ENCODE data around the gene CDH4.
"Not testable (repeated sequence)": the region's sequence is repeated elsewhere in the genome, so short reads cannot be mapped to it uniquely, and the experiment has no call there.

CDH4 gene

DNA sequence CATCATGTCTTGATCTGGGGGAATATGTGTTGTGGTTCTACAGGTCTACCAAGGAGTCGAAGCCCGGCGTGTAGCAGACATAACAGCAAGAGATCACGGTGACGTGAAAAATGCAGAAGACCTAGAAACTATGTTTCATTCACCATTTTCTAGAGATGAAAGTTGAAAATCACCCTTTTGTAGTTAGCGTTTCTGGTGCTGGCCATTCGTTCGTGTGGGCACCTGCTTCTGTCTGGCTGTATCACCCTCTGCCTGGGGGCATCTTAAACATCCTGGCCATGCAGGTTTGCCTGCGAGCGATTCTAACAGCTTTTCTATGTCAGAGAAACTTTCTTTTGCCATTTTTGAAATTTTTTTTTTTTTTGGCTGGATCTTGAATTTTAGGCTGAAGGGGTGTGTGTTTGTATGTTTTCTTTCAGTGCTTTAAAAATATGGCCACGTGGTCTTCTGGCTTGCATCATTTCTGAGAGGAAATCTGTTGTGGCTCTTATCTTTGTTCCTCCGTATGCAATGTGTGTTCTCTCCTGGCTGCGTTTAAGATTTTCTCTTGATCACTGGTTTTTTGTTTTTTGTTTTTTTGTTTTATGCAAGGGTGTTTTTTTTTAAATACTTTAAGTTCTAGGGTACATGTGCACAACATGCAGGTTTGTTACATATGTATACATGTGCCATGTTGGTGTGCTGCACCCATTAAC, 226.7 kb downstream of the CDH4 start:
- Histone ChIP-seq H3K4me2 (ENCODE audit: low read depth, low read length, poor library complexity, severe bottlenecking) (no peak overlapping the region), H3K9me3 (ENCODE audit: insufficient read depth, low read length) (no peaks in the 10 kb centered on the region), H3F3A (ENCODE audit: insufficient read depth) (no peaks in the 10 kb centered on the region), H3K27ac (ENCODE audit: low read depth, low read length) (no peak overlapping the region), H3K9me2 (replicated peaks; ENCODE audit: insufficient read depth, low read length) (no peaks in the 10 kb centered on the region), H3K9ac (ENCODE audit: low read length) (no peak overlapping the region), H3K4me3 (ENCODE audit: insufficient read depth, low read length, poor library complexity, severe bottlenecking) (no peak overlapping the region), H3K36me3 (ENCODE audit: low read length) (no peaks in the 10 kb centered on the region), H2AFZ (ENCODE audit: low read depth, low read length, severe bottlenecking) (no peak overlapping the region), H3K79me2 (ENCODE audit: insufficient read depth, low read length) (no peaks in the 10 kb centered on the region), H4K20me1 (ENCODE audit: low read depth, low read length) (no peaks in the 10 kb centered on the region), H3K27me3 (ENCODE audit: low read length) (no peaks in the 10 kb centered on the region)
- no peak for TF ChIP-seq EZH2phosphoT487 (conservative IDR thresholded peaks at IDR 0.05; ENCODE audit: low read length)
- no peak for TF ChIP-seq CTCF (IDR thresholded peaks at IDR 0.05; ENCODE audit: insufficient read depth, low read length, poor library complexity, severe bottlenecking)

- not testable (repeated sequence) for H3K27me3 ChIP-seq (ENCODE audit: low read length); H3K79me2 ChIP-seq (ENCODE audit: insufficient read depth, low read length)
These were observed 227.4 kb downstream of the CDH4 start for GRCh38 chr20:61479433-61479832.

GRCh38 chr20:61480158-61480825, 228.2 kb downstream of the CDH4 start:
- Histone ChIP-seq H3K9me2 (replicated peaks; ENCODE audit: insufficient read depth, low read length) (no peaks in the 10 kb centered on the region), H3F3A (ENCODE audit: insufficient read depth) (no peaks in the 10 kb centered on the region), H3K4me2 (ENCODE audit: low read depth, low read length, poor library complexity, severe bottlenecking) (no peak overlapping the region), H2AFZ (ENCODE audit: low read depth, low read length, severe bottlenecking) (no peak overlapping the region), H3K27me3 (ENCODE audit: low read length) (no peaks in the 10 kb centered on the region), H4K20me1 (ENCODE audit: low read depth, low read length) (no peaks in the 10 kb centered on the region), H3K9ac (ENCODE audit: low read length) (no peak overlapping the region), H3K79me2 (ENCODE audit: insufficient read depth, low read length) (no peaks in the 10 kb centered on the region), H3K9me3 (ENCODE audit: insufficient read depth, low read length) (no peaks in the 10 kb centered on the region), H3K36me3 (ENCODE audit: low read length) (no peaks in the 10 kb centered on the region), H3K27ac (ENCODE audit: low read depth, low read length) (no peak overlapping the region), H3K4me3 (ENCODE audit: insufficient read depth, low read length, poor library complexity, severe bottlenecking) (no peak overlapping the region)
- no peak for TF ChIP-seq EZH2phosphoT487 (conservative IDR thresholded peaks at IDR 0.05; ENCODE audit: low read length)
- no peak for TF ChIP-seq CTCF (IDR thresholded peaks at IDR 0.05; ENCODE audit: insufficient read depth, low read length, poor library complexity, severe bottlenecking)

More at GRCh38 chr20:61479433-61479832, 227.4 kb downstream of the CDH4 start:
- H3K27ac ChIP-seq (ENCODE audit: low read depth, low read length); H3K36me3 ChIP-seq (ENCODE audit: low read length); H3K9ac ChIP-seq (ENCODE audit: low read length); H4K20me1 ChIP-seq (ENCODE audit: low read depth, low read length); H3K4me3 ChIP-seq (ENCODE audit: insufficient read depth, low read length, poor library complexity, severe bottlenecking); H3K9me3 ChIP-seq (ENCODE audit: insufficient read depth, low read length); H3F3A ChIP-seq (ENCODE audit: insufficient read depth); H2AFZ ChIP-seq (ENCODE audit: low read depth, low read length, severe bottlenecking); H3K9me2 ChIP-seq (replicated peaks; ENCODE audit: insufficient read depth, low read length); H3K4me2 ChIP-seq (ENCODE audit: low read depth, low read length, poor library complexity, severe bottlenecking): not testable (repeated sequence)
